ENCODE results near the gene MZF1. TPM values are rescaled to one million over a fixed set of nuclear protein-coding genes. Genes with fewer than 3 reads are reported as not detected.

MZF1 gene
- total and polyA plus RNA-seq, 9 of the 15 experiments (the other 6 are each of a cell fraction or from before 2014, with no cell fraction given), result 0.31 to 29.3 (median 11.5) TPM

- TF ChIP-seq, protein P1, sequence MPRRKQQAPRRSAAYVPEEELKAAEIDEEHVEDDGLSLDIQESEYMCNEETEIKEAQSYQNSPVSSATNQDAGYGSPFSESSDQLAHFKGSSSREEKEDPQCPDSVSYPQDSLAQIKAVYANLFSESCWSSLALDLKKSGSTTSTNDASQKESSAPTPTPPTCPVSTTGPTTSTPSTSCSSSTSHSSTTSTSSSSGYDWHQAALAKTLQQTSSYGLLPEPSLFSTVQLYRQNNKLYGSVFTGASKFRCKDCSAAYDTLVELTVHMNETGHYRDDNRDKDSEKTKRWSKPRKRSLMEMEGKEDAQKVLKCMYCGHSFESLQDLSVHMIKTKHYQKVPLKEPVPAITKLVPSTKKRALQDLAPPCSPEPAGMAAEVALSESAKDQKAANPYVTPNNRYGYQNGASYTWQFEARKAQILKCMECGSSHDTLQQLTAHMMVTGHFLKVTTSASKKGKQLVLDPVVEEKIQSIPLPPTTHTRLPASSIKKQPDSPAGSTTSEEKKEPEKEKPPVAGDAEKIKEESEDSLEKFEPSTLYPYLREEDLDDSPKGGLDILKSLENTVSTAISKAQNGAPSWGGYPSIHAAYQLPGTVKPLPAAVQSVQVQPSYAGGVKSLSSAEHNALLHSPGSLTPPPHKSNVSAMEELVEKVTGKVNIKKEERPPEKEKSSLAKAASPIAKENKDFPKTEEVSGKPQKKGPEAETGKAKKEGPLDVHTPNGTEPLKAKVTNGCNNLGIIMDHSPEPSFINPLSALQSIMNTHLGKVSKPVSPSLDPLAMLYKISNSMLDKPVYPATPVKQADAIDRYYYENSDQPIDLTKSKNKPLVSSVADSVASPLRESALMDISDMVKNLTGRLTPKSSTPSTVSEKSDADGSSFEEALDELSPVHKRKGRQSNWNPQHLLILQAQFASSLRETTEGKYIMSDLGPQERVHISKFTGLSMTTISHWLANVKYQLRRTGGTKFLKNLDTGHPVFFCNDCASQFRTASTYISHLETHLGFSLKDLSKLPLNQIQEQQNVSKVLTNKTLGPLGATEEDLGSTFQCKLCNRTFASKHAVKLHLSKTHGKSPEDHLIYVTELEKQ (CRISPR knock-in tag; IDR thresholded peaks at IDR 0.05), result no peak
- TF ChIP-seq ZNF717 (CRISPR knock-in tag; IDR thresholded peaks at IDR 0.05) (no peak), ZNF696 (CRISPR knock-in tag; conservative IDR thresholded peaks at IDR 0.05) (no peak), E4F1 (CRISPR knock-in tag; IDR thresholded peaks at IDR 0.05; ENCODE audit: borderline replicate concordance) (no peak), HDGF (IDR thresholded peaks at IDR 0.05) (no peak), ZNF41 (CRISPR knock-in tag; conservative IDR thresholded peaks at IDR 0.05) (peak; percentile 16; the same call in 1 of the 2 replicates), ARID3B (CRISPR knock-in tag; IDR thresholded peaks at IDR 0.05; ENCODE audit: borderline replicate concordance) (no peak), MEF2D (tag; conservative IDR thresholded peaks at IDR 0.05; ENCODE audit: low read depth) (no peak), ILF3 (IDR thresholded peaks at IDR 0.05; ENCODE audit: borderline replicate concordance) (no peak; the same call in 1 of the 2 replicates), BHLHE40 (IDR thresholded peaks at IDR 0.05; ENCODE audit: low read length) (peak; percentile 26; the same call in 1 of the 2 replicates), RFX7 (CRISPR knock-in tag; IDR thresholded peaks at IDR 0.05) (no peak), FOXP1 (CRISPR knock-in tag; IDR thresholded peaks at IDR 0.05) (peak; percentile 87; the same call in 1 of the 2 replicates), ESRRB (CRISPR knock-in tag; IDR thresholded peaks at IDR 0.05; ENCODE audit: borderline replicate concordance) (no peak), POLR2G (IDR thresholded peaks at IDR 0.05; ENCODE audit: low read depth, low read length) (peak; percentile 96)
- TF ChIP-seq, protein P2, sequence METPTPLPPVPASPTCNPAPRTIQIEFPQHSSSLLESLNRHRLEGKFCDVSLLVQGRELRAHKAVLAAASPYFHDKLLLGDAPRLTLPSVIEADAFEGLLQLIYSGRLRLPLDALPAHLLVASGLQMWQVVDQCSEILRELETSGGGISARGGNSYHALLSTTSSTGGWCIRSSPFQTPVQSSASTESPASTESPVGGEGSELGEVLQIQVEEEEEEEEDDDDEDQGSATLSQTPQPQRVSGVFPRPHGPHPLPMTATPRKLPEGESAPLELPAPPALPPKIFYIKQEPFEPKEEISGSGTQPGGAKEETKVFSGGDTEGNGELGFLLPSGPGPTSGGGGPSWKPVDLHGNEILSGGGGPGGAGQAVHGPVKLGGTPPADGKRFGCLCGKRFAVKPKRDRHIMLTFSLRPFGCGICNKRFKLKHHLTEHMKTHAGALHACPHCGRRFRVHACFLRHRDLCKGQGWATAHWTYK (CRISPR knock-in tag; IDR thresholded peaks at IDR 0.05), result peak; percentile 34; the same call in 1 of the 2 replicates
- TF ChIP-seq, protein P3, sequence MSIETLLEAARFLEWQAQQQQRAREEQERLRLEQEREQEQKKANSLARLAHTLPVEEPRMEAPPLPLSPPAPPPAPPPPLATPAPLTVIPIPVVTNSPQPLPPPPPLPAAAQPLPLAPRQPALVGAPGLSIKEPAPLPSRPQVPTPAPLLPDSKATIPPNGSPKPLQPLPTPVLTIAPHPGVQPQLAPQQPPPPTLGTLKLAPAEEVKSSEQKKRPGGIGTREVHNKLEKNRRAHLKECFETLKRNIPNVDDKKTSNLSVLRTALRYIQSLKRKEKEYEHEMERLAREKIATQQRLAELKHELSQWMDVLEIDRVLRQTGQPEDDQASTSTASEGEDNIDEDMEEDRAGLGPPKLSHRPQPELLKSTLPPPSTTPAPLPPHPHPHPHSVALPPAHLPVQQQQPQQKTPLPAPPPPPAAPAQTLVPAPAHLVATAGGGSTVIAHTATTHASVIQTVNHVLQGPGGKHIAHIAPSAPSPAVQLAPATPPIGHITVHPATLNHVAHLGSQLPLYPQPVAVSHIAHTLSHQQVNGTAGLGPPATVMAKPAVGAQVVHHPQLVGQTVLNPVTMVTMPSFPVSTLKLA (conservative IDR thresholded peaks at IDR 0.05), result peak; percentile 88 to 92
These were observed 53.5 kb downstream of the MZF1 start, which contains the start of gene ZBTB45 (continued) for GRCh38 chr19:58519355-58520256.

Data from K562 (cell line).